Suppressor macrophage treated with lipopolysaccharide for 4 hours (primary cell): Measurements from ENCODE around the gene TMEM254.
"Not testable (repeated sequence)": the region's sequence is repeated elsewhere in the genome, so short reads cannot be mapped to it uniquely, and the experiment has no call there.

Experiments
- DNase-seq: peaks from one replicate; pipeline ENCODE4 v3.0.0-alpha.2; 2020

The TMEM254 gene, protein sequence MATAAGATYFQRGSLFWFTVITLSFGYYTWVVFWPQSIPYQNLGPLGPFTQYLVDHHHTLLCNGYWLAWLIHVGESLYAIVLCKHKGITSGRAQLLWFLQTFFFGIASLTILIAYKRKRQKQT

GRCh38 chr10:80078448-80079311 lies at the start of gene TMEM254:
TSS of gene TMEM254 (plus strand) at chr10:80078665. CDS start at chr10:80078700, 35 bp downstream.
- DNase-seq, result peak; percentile 96

GRCh38 chr10:80029205-80029604 lies 49.3 kb upstream of the TMEM254 start:
- peak; percentile 14 for DNase-seq

GRCh38 chr10:80029865-80030264 lies 48.6 kb upstream of the TMEM254 start:
- DNase-seq, result not testable (repeated sequence)

GRCh38 chr10:80032503-80032902 lies 46.0 kb upstream of the TMEM254 start:
- DNase-seq, result no peak

- DNase-seq, result not testable (repeated sequence)
Measured at GRCh38 chr10:80034766-80035165, 43.7 kb upstream of the TMEM254 start.

- DNase-seq, result not testable (repeated sequence)
Measured at GRCh38 chr10:80035430-80035829, 43.0 kb upstream of the TMEM254 start.

DNA sequence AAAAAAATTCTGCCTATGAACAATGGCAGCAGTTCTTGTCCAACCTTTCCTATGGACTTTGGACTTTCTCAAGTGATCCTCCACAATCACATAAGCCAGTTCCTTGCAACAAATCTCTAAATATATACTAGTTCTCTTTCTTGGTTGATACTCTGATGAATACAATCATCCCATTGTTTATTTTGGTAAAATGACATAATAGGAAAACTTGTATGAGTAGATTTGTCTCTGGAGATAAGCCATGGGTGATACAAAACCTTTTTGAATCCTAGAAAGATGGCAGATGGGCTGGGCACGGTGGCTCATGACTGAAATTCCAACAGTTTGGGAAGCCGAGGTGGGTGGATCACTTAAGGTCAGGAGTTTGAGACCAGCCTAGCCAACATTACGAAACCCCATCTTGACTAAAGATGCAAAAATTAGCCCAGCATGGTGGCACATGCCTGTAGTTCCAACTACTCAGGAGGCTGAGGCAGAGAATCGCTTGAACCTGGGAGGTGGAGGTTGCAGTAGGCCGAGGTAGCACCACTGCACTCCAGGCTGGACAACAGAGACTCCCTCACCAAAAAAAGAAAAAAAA lies 41.5 kb upstream of the TMEM254 start:
- DNase-seq, result not testable (repeated sequence)

DNA sequence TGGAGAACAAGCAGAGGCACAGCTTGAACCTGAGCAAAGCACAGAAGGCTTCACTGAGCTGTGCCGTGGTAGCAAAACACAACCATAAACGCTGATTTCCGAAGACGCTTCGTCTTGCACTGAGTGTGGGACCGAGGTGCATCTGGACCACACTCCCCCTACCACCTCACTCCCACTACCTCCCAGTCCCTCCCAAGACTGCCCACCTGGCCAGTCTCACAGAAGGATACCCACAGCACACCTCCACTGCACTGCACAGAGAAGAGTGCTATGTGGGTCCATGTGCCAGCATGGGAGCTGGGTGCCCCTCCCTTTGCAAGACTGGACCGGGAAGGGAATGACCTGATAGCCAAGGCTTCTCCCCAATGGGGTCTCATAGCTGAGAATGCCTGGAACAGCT lies 40.2 kb upstream of the TMEM254 start:
- not testable (repeated sequence) for DNase-seq

- no peak for DNase-seq
Measured at GRCh38 chr10:80041162-80041561, 37.3 kb upstream of the TMEM254 start.

DNA sequence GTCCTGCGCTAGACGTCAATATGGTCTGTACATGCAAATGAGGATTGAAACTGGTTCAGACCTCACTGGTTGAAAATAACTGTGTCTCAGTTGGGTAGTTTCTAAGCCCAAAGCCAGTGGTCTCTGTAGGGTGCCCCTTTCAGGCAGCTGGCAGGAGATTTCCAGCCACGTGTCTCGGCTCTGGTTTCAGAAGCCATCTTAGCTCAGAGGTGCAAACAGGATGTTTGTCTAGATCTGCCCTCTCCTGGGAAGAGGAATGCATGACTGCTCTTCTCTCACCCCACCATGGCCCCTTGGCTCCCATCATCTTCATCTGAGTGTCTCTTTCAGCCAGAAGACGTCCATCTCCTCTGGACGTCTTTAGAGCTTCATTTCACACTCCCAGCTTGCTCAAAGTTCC lies 33.5 kb upstream of the TMEM254 start:
- DNase-seq, result not testable (repeated sequence)

GRCh38 chr10:80046629-80047441 lies 31.6 kb upstream of the TMEM254 start:
- DNase-seq, result peak; percentile 85

DNA sequence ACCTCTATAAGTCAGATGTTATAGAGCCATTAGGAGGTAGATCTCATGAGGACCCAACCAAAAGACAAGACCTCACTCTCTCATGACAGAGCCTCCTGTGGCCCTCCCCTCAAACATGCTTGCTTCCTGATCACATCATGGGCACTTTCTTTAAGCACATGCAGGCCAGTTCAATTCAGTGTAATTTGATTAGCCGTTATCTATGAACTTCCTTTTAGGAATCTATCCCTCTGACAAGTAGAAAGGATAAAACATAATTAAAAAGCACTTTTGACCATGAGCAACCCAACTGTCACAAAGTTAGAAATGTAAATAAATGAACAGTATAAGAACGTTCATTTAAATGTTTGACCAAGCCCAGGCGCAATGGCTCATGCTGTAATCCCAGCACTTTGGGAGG lies 27.7 kb upstream of the TMEM254 start:
- DNase-seq, result no peak

DNA sequence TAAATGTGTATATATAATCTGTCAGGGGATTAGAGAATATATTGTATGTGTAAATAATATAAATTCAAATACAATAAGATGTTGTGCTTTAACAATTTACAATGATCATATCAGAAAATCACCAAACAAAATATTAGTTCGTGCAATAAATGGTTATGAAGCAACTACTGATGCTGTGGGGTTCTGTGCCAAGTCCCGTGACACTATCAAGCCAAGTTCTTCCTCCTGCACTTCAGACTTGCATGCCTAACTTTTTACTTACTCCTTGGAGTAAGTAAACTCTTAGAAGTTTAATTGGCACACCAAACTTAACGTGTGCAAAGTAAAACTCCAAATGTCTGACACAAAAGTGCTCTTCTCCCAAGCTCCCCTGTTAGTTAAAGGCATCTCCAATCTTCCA lies 26.5 kb upstream of the TMEM254 start:
- no peak for DNase-seq

DNA sequence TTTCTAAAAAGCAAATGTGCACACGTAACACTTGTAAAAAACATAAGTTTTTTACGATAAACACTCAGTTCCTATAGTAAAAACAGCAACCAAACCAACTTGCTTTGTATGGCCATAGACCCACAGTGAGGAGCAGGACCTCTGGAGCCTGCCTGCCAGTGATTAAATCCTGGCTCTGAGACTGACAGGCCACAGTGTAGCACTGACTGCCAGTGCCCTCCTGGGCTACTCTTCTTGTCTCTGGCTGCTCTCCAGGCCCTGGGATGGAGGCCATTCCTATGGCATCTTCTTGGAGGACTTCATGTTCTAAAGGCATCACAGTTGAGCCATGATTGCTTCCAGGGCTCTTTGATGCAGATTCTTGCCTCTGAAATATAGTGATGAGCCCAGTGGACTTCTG lies 22.7 kb upstream of the TMEM254 start:
- DNase-seq, result no peak

GRCh38 chr10:80057171-80057570 lies 21.3 kb upstream of the TMEM254 start:
- no peak for DNase-seq

- DNase-seq, result no peak
Measured at GRCh38 chr10:80064120-80064886, 14.2 kb upstream of the TMEM254 start.

DNA sequence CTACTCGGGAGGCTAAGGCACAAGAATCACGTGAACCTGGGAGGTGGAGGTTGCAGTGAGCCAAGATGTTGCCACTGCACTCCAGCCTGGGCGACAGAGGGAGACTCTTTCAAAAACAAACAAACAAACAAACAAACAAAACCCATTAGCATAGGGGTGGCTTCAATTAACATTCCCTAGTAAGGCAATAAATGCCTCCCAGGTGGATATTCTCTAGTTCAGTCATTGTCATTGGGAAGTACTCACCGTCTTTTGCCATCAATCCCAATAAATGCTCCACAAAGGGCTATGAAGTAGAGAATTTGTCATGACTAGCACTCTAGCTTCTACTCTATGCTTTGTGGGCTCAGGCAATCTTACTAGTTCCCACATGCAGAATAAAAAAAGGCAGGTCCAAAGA lies 11.7 kb upstream of the TMEM254 start:
- DNase-seq, result no peak

DNA sequence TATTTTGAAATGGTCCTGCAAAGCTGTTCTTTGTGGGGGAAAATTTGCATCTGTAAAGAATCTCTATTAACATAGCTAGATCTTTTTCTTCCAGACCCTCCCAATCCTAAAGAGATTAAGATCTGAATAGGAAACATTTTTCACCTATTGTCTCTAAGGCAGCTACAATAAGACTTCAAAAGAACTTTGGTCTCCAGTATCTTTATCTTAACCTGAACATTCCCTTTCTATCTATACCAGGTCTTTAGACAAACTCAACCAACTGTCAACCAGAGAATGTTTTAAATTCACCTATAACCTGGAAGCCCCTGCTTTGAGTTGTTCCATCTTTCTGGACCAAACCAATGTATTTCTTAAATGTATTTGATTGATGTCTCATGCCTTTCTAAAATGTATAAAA lies 10.6 kb upstream of the TMEM254 start:
- not testable (repeated sequence) for DNase-seq

- DNase-seq, result no peak
Measured at GRCh38 chr10:80068270-80068669, 10.2 kb upstream of the TMEM254 start.

DNA sequence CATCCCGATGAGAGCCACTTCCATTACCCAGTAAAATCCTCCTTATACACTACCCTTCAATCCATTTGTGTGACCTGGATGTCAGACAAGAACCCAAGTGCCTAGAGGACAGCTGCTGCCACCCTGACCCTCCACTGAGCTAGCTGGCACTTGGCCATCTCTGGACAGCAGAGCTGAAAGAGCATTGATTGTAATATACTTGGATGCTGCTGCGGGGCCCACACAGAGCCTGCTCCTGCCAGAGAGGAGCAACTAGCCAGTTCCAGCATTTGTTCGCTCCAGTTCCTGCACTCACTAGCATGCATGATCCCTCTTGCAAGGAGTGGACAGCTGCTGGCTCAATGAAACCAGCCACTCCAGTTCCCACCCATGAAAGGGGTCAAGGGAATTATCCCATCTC lies 8.4 kb upstream of the TMEM254 start:
- DNase-seq, result no peak

DNA sequence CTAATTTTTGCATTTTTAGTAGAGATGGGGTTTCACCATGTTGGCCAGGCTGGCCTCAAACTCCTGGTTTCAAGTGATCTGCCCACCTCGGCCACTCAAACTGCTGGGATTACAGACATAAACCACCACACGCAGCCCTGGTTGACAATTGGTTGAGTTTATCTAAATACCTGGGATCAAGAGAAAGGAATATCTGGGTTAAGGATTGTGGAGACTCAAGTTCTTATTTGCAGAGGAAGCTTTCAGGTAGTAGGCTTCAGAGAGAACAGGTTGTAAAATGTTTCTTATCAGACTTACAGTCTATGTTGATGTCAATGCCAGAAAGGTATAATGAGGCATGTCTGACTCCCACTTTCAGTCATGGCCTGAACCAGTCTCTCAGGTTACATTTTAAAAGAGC lies 5.9 kb upstream of the TMEM254 start:
- no peak for DNase-seq

- peak; percentile 77 for DNase-seq
Measured at GRCh38 chr10:80075781-80076180, 2.7 kb upstream of the TMEM254 start.
